Panc1 (cell line): ENCODE results near the gene RASA3.

ENCODE experiments used
- TF ChIP-seq, protein P1 (sequence below): fragments of 450-650 bp; IDR thresholded peaks from 2 replicates; pipeline ENCODE4 v1.5.1; 2017; ENCODE audit warnings: mild to moderate bottlenecking
- TF ChIP-seq, protein P2 (sequence below), 2 experiments: IDR thresholded peaks; 2 replicates each; pipeline ENCODE4 v1.6.1; 2011 to 2012; ENCODE audit warnings: low read depth in 2 of 2, control low read depth in 1 of 2, low read length in 1 of 2, mild to moderate bottlenecking in 1 of 2, moderate library complexity in 1 of 2; ENCODE audit not compliant: insufficient read depth in 1 of 2

DNA sequence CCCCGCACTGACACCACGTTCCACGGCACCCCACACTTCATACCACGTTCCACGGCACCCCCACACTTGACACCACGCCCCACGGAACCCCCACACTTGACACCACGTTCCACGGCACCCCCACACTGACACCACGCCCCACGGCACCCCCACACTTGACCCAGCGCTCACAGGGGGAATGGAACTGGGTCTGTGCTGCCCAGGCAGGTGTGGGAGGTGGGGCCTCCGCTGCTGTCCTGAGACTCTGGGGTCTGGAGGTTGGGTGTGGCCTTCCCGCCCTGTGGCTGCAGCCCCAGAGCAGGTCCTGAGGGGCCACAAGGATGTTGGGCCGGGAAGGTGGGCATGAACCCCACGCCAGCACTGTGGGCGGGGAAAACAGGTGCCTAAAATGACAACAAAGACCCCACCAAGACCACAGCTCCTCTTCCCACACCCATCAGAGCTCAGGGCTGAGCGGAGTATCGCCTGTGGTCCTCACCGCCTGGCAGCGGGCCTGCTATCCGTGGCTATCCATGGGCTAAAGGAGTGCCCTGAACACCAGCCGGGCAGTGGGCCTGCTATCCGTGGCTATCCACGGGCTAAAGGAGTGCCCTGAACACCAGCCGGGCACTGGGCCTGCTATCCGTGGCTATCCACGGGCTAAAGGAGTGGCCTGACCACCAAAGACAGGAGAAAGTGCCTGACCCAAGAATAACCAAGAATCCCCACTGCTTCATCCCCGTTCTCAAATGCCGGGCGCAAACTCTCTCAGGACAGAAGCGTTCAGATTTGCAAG lies 98.7 kb downstream of the RASA3 start:
- TF ChIP-seq, protein P1, sequence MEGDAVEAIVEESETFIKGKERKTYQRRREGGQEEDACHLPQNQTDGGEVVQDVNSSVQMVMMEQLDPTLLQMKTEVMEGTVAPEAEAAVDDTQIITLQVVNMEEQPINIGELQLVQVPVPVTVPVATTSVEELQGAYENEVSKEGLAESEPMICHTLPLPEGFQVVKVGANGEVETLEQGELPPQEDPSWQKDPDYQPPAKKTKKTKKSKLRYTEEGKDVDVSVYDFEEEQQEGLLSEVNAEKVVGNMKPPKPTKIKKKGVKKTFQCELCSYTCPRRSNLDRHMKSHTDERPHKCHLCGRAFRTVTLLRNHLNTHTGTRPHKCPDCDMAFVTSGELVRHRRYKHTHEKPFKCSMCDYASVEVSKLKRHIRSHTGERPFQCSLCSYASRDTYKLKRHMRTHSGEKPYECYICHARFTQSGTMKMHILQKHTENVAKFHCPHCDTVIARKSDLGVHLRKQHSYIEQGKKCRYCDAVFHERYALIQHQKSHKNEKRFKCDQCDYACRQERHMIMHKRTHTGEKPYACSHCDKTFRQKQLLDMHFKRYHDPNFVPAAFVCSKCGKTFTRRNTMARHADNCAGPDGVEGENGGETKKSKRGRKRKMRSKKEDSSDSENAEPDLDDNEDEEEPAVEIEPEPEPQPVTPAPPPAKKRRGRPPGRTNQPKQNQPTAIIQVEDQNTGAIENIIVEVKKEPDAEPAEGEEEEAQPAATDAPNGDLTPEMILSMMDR, result no peak
- TF ChIP-seq, protein P2, sequence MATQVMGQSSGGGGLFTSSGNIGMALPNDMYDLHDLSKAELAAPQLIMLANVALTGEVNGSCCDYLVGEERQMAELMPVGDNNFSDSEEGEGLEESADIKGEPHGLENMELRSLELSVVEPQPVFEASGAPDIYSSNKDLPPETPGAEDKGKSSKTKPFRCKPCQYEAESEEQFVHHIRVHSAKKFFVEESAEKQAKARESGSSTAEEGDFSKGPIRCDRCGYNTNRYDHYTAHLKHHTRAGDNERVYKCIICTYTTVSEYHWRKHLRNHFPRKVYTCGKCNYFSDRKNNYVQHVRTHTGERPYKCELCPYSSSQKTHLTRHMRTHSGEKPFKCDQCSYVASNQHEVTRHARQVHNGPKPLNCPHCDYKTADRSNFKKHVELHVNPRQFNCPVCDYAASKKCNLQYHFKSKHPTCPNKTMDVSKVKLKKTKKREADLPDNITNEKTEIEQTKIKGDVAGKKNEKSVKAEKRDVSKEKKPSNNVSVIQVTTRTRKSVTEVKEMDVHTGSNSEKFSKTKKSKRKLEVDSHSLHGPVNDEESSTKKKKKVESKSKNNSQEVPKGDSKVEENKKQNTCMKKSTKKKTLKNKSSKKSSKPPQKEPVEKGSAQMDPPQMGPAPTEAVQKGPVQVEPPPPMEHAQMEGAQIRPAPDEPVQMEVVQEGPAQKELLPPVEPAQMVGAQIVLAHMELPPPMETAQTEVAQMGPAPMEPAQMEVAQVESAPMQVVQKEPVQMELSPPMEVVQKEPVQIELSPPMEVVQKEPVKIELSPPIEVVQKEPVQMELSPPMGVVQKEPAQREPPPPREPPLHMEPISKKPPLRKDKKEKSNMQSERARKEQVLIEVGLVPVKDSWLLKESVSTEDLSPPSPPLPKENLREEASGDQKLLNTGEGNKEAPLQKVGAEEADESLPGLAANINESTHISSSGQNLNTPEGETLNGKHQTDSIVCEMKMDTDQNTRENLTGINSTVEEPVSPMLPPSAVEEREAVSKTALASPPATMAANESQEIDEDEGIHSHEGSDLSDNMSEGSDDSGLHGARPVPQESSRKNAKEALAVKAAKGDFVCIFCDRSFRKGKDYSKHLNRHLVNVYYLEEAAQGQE (IDR thresholded peaks at IDR 0.05; ENCODE audit: insufficient read depth in 1 of 2, low read depth in 2 of 2, low read length in 1 of 2), result no peak
